Liver (tissue), 3 donors: ENCODE results near the gene RPGRIP1L.

Source experiments
- CTCF ChIP-seq: fragments of 150-350 bp; IDR thresholded peaks from 2 replicates; pipeline ENCODE4 v1.5.1; 2017; ENCODE audit warnings: improper control_type of control experiment, low read depth, low read length; ENCODE audit not compliant: missing input control
- GABPA ChIP-seq, 2 donors: IDR thresholded peaks in 1 of 2; conservative IDR thresholded peaks in 1 of 2; 2 replicates each; pipeline ENCODE4 v1.6.1; 2016; ENCODE audit warnings: antibody characterized with exemption in 2 of 2, mild to moderate bottlenecking in 1 of 2, moderate library complexity in 1 of 2
- JUND ChIP-seq, 2 donors: IDR thresholded peaks; 2 replicates each; pipeline ENCODE4 v1.6.1; 2016; ENCODE audit warnings: antibody characterized with exemption in 2 of 2
- MAX ChIP-seq: IDR thresholded peaks from 2 replicates; pipeline ENCODE4 v1.6.1; 2016; ENCODE audit warnings: antibody characterized with exemption
- NR2F2 ChIP-seq: IDR thresholded peaks from 2 replicates; pipeline ENCODE4 v1.6.1; 2016; ENCODE audit warnings: antibody characterized with exemption
- RAD21 ChIP-seq, 2 donors: IDR thresholded peaks; 2 replicates each; pipeline ENCODE4 v1.6.1; 2016; ENCODE audit warnings: antibody characterized with exemption in 2 of 2, mild to moderate bottlenecking in 2 of 2
- SP1 ChIP-seq: IDR thresholded peaks from 2 replicates; pipeline ENCODE4 v1.6.1; 2018; ENCODE audit warnings: antibody characterized with exemption, mild to moderate bottlenecking
- TAF1 ChIP-seq: conservative IDR thresholded peaks from 2 replicates; pipeline ENCODE4 v1.6.1; 2016; ENCODE audit warnings: antibody characterized with exemption, mild to moderate bottlenecking
- donor health status: healthy.
- donor health status: healthy.

- TF ChIP-seq CTCF (no peak), MAX (no peak), SP1 (no peak), TAF1 (no peak), RAD21 (IDR thresholded peaks at IDR 0.05) (no peak), GABPA (IDR thresholded peaks at IDR 0.05 in 1 of 2, conservative IDR thresholded peaks at IDR 0.05 in 1 of 2) (no peak), NR2F2 (no peak), JUND (IDR thresholded peaks at IDR 0.05) (no peak)
Measured at GRCh38 chr16:53636978-53637377, 66.7 kb downstream of the RPGRIP1L start.
